ENCODE data around the gene MASP2.
A peak's percentile ranks its signal among the peaks of the same experiment; 100 is the strongest.

MASP2 gene

DNA sequence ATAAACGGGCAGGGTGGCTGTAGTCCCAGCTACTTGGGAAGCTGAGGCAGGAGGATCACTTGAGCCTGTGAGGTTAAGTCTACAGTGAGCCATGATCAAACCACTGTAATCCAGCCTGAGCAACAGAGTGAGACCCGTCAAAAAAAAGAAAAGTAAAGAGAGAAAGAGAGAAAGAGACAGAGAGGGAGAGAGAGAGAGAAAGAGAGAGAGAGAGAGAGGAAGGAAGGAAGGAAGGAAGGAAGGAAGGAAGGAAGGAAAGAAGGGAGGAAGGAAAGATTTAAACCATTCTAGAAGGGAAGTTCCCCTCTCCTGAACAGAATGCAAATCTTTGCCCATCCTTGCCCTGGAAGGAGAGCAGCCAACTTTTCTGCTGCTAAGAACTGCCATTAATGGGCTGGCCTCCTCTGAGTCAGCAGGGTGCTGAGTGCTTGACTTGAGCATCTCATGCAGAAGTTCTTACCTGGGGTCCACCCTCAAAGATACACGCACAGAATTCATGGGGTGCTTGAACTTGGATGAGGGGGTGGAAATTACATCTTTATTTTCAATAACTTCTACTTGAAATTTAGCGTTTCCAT is 59.1 kb downstream of the MASP2 start:
- no peak for DNase-seq

DNA sequence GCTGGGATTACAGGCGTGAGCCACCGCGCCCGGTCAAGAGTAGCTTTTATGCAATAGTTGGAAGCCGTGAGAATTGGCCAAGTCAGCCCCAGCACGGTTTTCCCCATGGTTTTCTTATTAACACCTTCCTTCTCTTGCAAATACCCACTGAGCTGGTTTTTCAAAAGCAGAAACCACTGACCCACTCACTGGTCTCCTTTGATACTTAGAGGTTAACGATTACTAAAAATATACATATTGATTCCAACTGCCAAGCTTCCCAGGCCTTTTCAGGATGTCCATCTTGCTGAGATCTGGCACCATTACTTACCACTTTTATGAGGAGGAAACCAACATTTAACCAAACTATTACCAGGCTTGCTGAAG is 60.5 kb downstream of the MASP2 start:
- no peak for DNase-seq

DNA sequence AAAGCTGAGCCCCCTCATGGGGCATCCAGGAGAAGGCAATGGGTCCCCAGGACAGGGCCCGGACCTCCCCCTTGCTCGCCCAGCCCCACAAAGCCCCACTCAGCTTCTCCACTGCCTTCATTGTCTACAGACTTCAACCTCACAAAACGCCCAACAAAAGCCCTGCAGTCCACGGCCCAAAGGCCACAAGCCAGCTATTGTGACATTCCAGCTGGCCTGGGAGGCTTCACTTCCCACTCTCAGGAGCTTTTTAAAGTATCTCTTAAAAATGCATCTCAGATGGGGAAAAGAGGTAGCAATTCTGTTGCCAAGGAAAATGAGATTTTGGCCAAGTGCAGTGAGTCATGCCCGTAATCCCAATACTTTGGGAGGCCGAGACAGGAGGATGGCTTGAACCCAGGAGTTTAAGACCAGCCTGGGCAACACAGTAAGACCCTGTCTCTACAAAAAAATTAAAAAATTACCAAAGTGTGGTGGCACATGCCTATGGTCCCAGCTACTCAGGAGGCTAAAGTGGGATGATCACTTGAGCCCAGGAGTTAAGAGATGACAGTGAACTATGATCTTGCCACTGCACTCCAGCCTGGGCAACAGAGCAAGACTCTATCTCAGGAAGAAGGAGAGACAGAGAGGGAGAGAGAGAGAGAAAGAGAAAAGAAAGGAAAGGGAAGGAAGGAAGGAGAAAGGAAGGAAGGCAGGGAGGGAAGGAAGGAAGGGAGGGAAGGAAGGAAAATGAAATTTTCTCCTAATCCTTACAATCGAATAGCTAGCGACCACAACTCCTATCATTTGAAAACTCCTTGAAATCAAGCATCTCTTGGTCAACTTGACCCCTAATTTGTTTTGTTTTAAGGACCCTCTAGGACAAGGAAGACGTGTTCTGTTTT is 66.0 kb downstream of the MASP2 start:
- peak; percentile 29 for DNase-seq

DNA sequence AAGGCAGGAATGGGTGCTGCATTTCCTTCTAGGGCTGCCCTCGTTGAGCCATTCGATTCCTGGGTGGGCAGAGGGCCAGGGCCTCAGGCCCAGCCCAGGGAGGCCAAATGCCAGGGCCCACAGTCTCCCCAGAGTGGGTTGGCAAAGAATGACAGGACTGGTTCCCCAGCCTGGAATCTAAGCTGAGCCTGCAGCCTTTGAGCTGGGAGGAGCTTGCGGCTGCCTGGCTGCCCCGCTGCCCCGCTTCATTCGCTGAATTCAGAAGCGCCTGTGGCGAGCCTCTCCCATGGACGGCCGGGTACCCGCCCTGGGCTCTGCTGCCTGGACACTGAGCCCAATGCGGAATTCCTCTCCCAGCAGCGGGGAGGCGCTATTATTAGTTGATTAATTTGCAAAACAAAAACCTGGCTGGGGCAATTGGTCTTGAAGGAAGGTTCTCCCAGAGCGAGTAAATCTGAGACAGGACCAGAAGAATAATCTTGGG is 66.9 kb downstream of the MASP2 start:
- peak; percentile 79 for DNase-seq

DNA sequence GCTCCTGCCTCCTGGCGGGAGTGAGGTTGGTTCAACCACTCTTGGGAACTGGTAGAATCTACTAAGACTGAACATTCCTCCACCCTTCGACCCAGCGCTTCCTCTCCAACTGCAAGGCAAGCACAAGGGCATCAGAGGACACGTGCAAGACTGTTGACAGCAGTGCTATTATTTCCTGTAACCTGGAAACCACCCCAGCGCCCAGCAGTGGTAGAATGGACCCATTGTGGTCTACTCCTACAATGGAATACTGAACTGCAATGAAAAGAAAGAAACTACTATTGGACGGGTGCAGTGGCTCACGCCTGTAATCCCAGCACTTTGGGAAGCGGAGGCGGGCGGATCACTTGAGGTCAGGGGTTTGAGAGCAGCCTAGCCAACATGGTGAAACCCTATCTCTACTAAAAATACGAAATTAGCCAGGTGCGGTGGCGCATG is 67.5 kb downstream of the MASP2 start:
- peak; percentile 29 for DNase-seq

DNA sequence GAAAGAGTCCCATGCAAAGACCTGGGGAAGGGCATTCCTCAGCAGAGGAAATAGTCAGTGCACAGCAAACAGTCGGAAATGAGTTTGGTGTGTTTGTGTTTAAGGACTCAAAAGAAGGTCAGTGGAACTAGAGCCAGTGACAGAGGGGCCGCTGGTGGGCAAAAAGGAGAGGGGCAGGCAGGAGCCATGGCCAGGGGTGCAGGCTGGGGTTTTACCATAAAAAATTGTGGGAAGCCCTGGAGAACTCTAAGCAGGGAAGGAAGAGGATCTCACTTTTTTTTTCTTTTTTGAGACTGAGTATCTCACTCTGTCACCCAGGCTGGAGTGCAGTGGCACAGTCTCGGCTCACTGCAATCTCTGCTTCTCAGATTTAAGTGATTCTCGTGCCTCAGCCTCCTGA is 68.3 kb downstream of the MASP2 start:
- DNase-seq: no peak
